B cell (primary cell): ENCODE measurements around the gene PARVG. TPM values are rescaled to one million over a fixed set of nuclear protein-coding genes. Genes with fewer than 3 reads are reported as not detected.

Experiments
- ATAC-seq: fragments of 200-7000 bp; cut with Tn5 transposase; one replicate; pipeline ENCODE4 v1.10.0; 2021; ENCODE audit warnings: low read depth, mild to moderate bottlenecking, moderate number of reproducible peaks, moderate library complexity
- CTCF ChIA-PET: fragments of 350-600 bp; sonication (Branson Sonifier 250); formaldehyde crosslinking; loops from one replicate; lab custom pipeline; 2021; ENCODE audit warnings: antibody characterized with exemption, inconsistent platforms; lab: Charles Lee
- POLR2A ChIA-PET: fragments of 350-600 bp; sonication (Branson Sonifier 250); formaldehyde crosslinking; loops from one replicate; lab custom pipeline; 2021; ENCODE audit warnings: antibody characterized with exemption; lab: Charles Lee
- DNase-seq: peaks from one replicate; pipeline ENCODE4 v3.0.0; 2013
- H2AFZ ChIP-seq: 2 replicates; pipeline ENCODE4 v1.6.1; 2012; ENCODE audit warnings: mild to moderate bottlenecking, low read depth, low read length; ENCODE audit not compliant: insufficient read depth, poor library complexity, severe bottlenecking
- H3K27ac ChIP-seq, 2 donors: 1 replicate in 1 of 2; 2 replicates in 1 of 2; pipeline ENCODE4 v1.5.1; 2012 to 2013; ENCODE audit warnings: low read length in 2 of 2, mild to moderate bottlenecking in 2 of 2, moderate library complexity in 1 of 2
- H3K27me3 ChIP-seq, 4 experiments: fragments of 200-600 bp in 1 of 4; sonication (generic) in 1 of 4; replicated peaks in 1 of 4; 1 replicate in 2 of 4; 2 replicates in 2 of 4; pipeline versions ENCODE4 v1.6.1 to v1.7.0; 2013 to 2016; ENCODE audit warnings: low read length in 3 of 4, mild to moderate bottlenecking in 2 of 4, mixed read lengths in 1 of 4, moderate library complexity in 1 of 4; ENCODE audit not compliant: insufficient read depth in 4 of 4, control insufficient read depth in 3 of 4; ENCODE audit errors: control extremely low read depth in 1 of 4
- H3K36me3 ChIP-seq, 2 experiments: replicated peaks in 1 of 2; 1 replicate in 1 of 2; 2 replicates in 1 of 2; pipeline versions ENCODE4 v1.6.1 to v1.7.1; 2013; ENCODE audit warnings: low read length in 1 of 2; ENCODE audit not compliant: insufficient read depth in 2 of 2, control insufficient read depth in 1 of 2; ENCODE audit errors: control extremely low read depth in 1 of 2, extremely low read depth in 1 of 2
- H3K4me1 ChIP-seq, 2 donors: fragments of 200-600 bp in 1 of 2; sonication (generic) in 1 of 2; 1 replicate in 1 of 2; 2 replicates in 1 of 2; pipeline versions ENCODE4 v1.5.1 to v1.6.1; 2013 to 2017; ENCODE audit warnings: low read length in 2 of 2; ENCODE audit not compliant: control insufficient read depth in 2 of 2, insufficient read depth in 2 of 2
- H3K4me2 ChIP-seq: replicated peaks from 2 replicates; pipeline ENCODE3; 2012; ENCODE audit warnings: mild to moderate bottlenecking, low read depth, low read length; ENCODE audit not compliant: poor library complexity, severe bottlenecking
- H3K4me3 ChIP-seq, 5 experiments: fragments of 200-600 bp in 1 of 5; sonication (generic) in 1 of 5; 1 replicate in 3 of 5; 2 replicates in 2 of 5; pipeline versions ENCODE4 v1.5.1 to v1.7.0; 2011 to 2016; ENCODE audit warnings: low read length in 4 of 5, mild to moderate bottlenecking in 4 of 5, low read depth in 2 of 5, control low read depth in 1 of 5, moderate library complexity in 1 of 5; ENCODE audit not compliant: insufficient read depth in 1 of 5; ENCODE audit errors: control extremely low read depth in 1 of 5, extremely low read depth in 1 of 5
- H3K79me2 ChIP-seq: fragments of 200-600 bp; sonication (generic); one replicate; pipeline ENCODE4 v1.6.0; 2016; ENCODE audit warnings: low read length; ENCODE audit not compliant: control insufficient read depth, insufficient read depth
- H3K9ac ChIP-seq: fragments of 200-600 bp; sonication (generic); 2 replicates; pipeline ENCODE4 v1.6.1; 2017; ENCODE audit warnings: mild to moderate bottlenecking, low read length, moderate library complexity
- H3K9me3 ChIP-seq, 3 donors: one replicate each; pipeline versions ENCODE4 v1.6.1 to v1.7.1; 2013; ENCODE audit warnings: low read length in 2 of 3; ENCODE audit not compliant: control insufficient read depth in 2 of 3, insufficient read depth in 1 of 3; ENCODE audit errors: control extremely low read depth in 1 of 3
- H4K20me1 ChIP-seq: 2 replicates; pipeline ENCODE4 v1.6.0; 2012; ENCODE audit warnings: mild to moderate bottlenecking, low read length; ENCODE audit not compliant: insufficient read depth, control insufficient read depth, poor library complexity, severe bottlenecking
- H3K27ac Mint-ChIP-seq: one replicate; pipeline ENCODE4 v1.8.0; 2021; ENCODE audit warnings: mixed read lengths
- H3K27me3 Mint-ChIP-seq: one replicate; pipeline ENCODE4 v1.8.0; 2021; ENCODE audit warnings: mixed read lengths
- H3K4me1 Mint-ChIP-seq: one replicate; pipeline ENCODE4 v1.8.0; 2021; ENCODE audit warnings: mixed read lengths
- H3K4me3 Mint-ChIP-seq: one replicate; pipeline ENCODE4 v1.8.0; 2021; ENCODE audit warnings: mixed read lengths
- H3K9me3 Mint-ChIP-seq: one replicate; pipeline ENCODE4 v1.8.0; 2022; ENCODE audit warnings: mixed read lengths; ENCODE audit not compliant: insufficient read depth
- CTCF ChIP-seq: fragments of 200-600 bp; IDR thresholded peaks from one replicate; pipeline ENCODE4 v1.8.0; 2022; ENCODE audit warnings: antibody characterized with exemption, mild to moderate bottlenecking
- EZH2 ChIP-seq: IDR thresholded peaks from 2 replicates; pipeline ENCODE4 v1.6.1; 2012; ENCODE audit warnings: borderline replicate concordance, low read depth, mild to moderate bottlenecking, moderate library complexity, low read length; ENCODE audit not compliant: insufficient read depth, poor library complexity, severe bottlenecking
- WGBS: methylation state at CpG from one replicate; pipeline ENCODE4 v1.1.5; 2013; ENCODE audit warnings: missing lambda C conversion rate; ENCODE audit not compliant: insufficient coverage; 5-methylcytosine and 5-hydroxymethylcytosine counted together
- intact Hi-C: fragments of 100-400 bp; cut with micrococcal nuclease; formaldehyde crosslinking; loops from one replicate; pipeline ENCODE4 v1.10.0; 2022
- polyA plus RNA-seq: library from polyadenylated mRNA; depleted of rRNA; stranded (reverse); fragments of >200 nt; gene quantifications from 2 replicates; pipeline ENCODE4 v1.2.3, GENCODE V29; 2012
- total RNA-seq, 2 donors: library from RNA; stranded (reverse); fragments of 120-200 nt in 1 of 2; gene quantifications; 1 replicate in 1 of 2; 2 replicates in 1 of 2; pipeline versions ENCODE4 v1.2.3 to v1.2.4, GENCODE V29; 2013 to 2022

The PARVG gene
- total and polyA plus RNA-seq, 2 donors (not counting 1 experiment from before 2014, with no cell fraction given), result 247 to 698 TPM

GRCh38 chr22:44165286-44165874 lies 15.3 kb upstream of the PARVG start:
- no peak overlapping the region for H3K4me3 ChIP-seq
- no peaks in the 10 kb centered on the region for H4K20me1 ChIP-seq
- no peak overlapping the region for H3K27ac Mint-ChIP-seq
- no peak for TF ChIP-seq CTCF
- no peak for TF ChIP-seq EZH2
- H2AFZ ChIP-seq, result no peak overlapping the region
- DNase-seq (no peak), ATAC-seq (no peak)
- H3K9ac ChIP-seq, result no peak overlapping the region
- H3K4me1 ChIP-seq, result no peaks in the 10 kb centered on the region
- H3K4me3 Mint-ChIP-seq, result no peak overlapping the region
- no peaks in the 10 kb centered on the region for H3K4me1 Mint-ChIP-seq
- peaks cover 0 to 30% of the 10 kb centered on the region in 2 experiments for H3K36me3 ChIP-seq
- no peak overlapping the region for H3K4me2 ChIP-seq
- H3K9me3 Mint-ChIP-seq, result no peaks in the 10 kb centered on the region
- ChIA-PET POLR2A (no interaction called here), CTCF (no interaction called here)
- intact Hi-C loops, result no loop called here
- WGBS, result 94% methylated on average over 15 of the region's 15 CpGs
- H3K9me3 ChIP-seq, result no peaks in the 10 kb centered on the region
- no peaks in the 10 kb centered on the region for H3K79me2 ChIP-seq
- no peaks in the 10 kb centered on the region for H3K27me3 Mint-ChIP-seq
- no peaks in the 10 kb centered on the region for H3K27me3 ChIP-seq
- no peak overlapping the region for H3K27ac ChIP-seq

GRCh38 chr22:44166498-44167276 lies 14.0 kb upstream of the PARVG start:
- Histone ChIP-seq H3K79me2 (no peaks in the 10 kb centered on the region), H3K36me3 (peaks cover 0 to 27% of the 10 kb centered on the region in 2 experiments), H3K9me3 (no peaks in the 10 kb centered on the region), H3K9ac (no peak overlapping the region), H3K27me3 (no peaks in the 10 kb centered on the region), H3K4me3 (no peak overlapping the region), H3K4me1 (peaks cover under 1 to 1% of the 10 kb centered on the region in 2 donors), H3K4me2 (no peak overlapping the region), H2AFZ (no peak overlapping the region), H3K27ac (no peak overlapping the region), H4K20me1 (no peaks in the 10 kb centered on the region)
- WGBS, result 95% methylated on average over 19 of the region's 20 CpGs
- ChIA-PET CTCF (no interaction called here), POLR2A (no interaction called here)
- TF ChIP-seq EZH2 (no peak), CTCF (no peak)
- no peaks in the 10 kb centered on the region for H3K4me1 Mint-ChIP-seq
- DNase-seq (no peak), ATAC-seq (no peak)
- no peak overlapping the region for H3K27ac Mint-ChIP-seq
- H3K4me3 Mint-ChIP-seq, result no peak overlapping the region
- no peaks in the 10 kb centered on the region for H3K9me3 Mint-ChIP-seq
- intact Hi-C loops, result no loop called here
- no peaks in the 10 kb centered on the region for H3K27me3 Mint-ChIP-seq
